ENCODE measurements around the gene CRISPLD2.

Gene CRISPLD2

GRCh38 chr16:84919708-84920107 lies 99.9 kb downstream of the CRISPLD2 start:
- no peak overlapping the region for H3K4me3 ChIP-seq (replicated peaks; ENCODE audit: insufficient read depth, low read length)
- no peak overlapping the region for H3K27ac ChIP-seq (replicated peaks)
- TF ChIP-seq SPI1 (IDR thresholded peaks at IDR 0.05; ENCODE audit: borderline replicate concordance, low read depth), result no peak
- TF ChIP-seq CTCF (IDR thresholded peaks at IDR 0.05; ENCODE audit: insufficient read depth, low read length), result no peak
- no peak for TF ChIP-seq REST (IDR thresholded peaks at IDR 0.05; ENCODE audit: insufficient replicate concordance, low read depth)
- no peak for TF ChIP-seq GABPA (IDR thresholded peaks at IDR 0.05; ENCODE audit: low read depth)
- no peak for TF ChIP-seq POLR2AphosphoS5 (IDR thresholded peaks at IDR 0.05; ENCODE audit: low read depth)
- no peak for DNase-seq (ENCODE audit: low read depth in 1 of 2, low spot score in 1 of 2)
- peaks cover 38% of the 10 kb centered on the region for H3K27me3 ChIP-seq (ENCODE audit: insufficient read depth, poor library complexity, severe bottlenecking)

GRCh38 chr16:84920333-84920732 lies 100.5 kb downstream of the CRISPLD2 start:
- Histone ChIP-seq H3K27me3 (ENCODE audit: insufficient read depth, poor library complexity, severe bottlenecking) (peaks cover 35% of the 10 kb centered on the region), H3K27ac (replicated peaks) (no peak overlapping the region), H3K4me3 (replicated peaks; ENCODE audit: insufficient read depth, low read length) (no peak overlapping the region)
- DNase-seq (ENCODE audit: low read depth in 1 of 2, low spot score in 1 of 2), result no peak
- TF ChIP-seq GABPA (IDR thresholded peaks at IDR 0.05; ENCODE audit: low read depth), result no peak
- no peak for TF ChIP-seq CTCF (IDR thresholded peaks at IDR 0.05; ENCODE audit: insufficient read depth, low read length)
- TF ChIP-seq POLR2AphosphoS5 (IDR thresholded peaks at IDR 0.05; ENCODE audit: low read depth), result no peak
- no peak for TF ChIP-seq REST (IDR thresholded peaks at IDR 0.05; ENCODE audit: insufficient replicate concordance, low read depth)
- no peak for TF ChIP-seq SPI1 (IDR thresholded peaks at IDR 0.05; ENCODE audit: borderline replicate concordance, low read depth)

- Histone ChIP-seq H3K27ac (replicated peaks) (no peak overlapping the region), H3K4me3 (replicated peaks; ENCODE audit: insufficient read depth, low read length) (no peak overlapping the region), H3K27me3 (ENCODE audit: insufficient read depth, poor library complexity, severe bottlenecking) (peaks cover 17% of the 10 kb centered on the region)
- TF ChIP-seq SPI1 (IDR thresholded peaks at IDR 0.05; ENCODE audit: borderline replicate concordance, low read depth) (no peak), POLR2AphosphoS5 (IDR thresholded peaks at IDR 0.05; ENCODE audit: low read depth) (no peak), REST (IDR thresholded peaks at IDR 0.05; ENCODE audit: insufficient replicate concordance, low read depth) (no peak), GABPA (IDR thresholded peaks at IDR 0.05; ENCODE audit: low read depth) (no peak), CTCF (IDR thresholded peaks at IDR 0.05; ENCODE audit: insufficient read depth, low read length) (no peak)
- no peak for DNase-seq (ENCODE audit: low read depth in 1 of 2, low spot score in 1 of 2)
Observed at GRCh38 chr16:84922351-84923120, 102.8 kb downstream of the CRISPLD2 start.

All from HL-60 (cell line).